GM23248 (cell line): ENCODE measurements around the gene POMT2.

ENCODE experiments used
- EZH2 ChIP-seq: fragments of 200-600 bp; sonication (generic); IDR thresholded peaks from 2 replicates; pipeline ENCODE4 v1.6.1; 2018; ENCODE audit warnings: antibody characterized with exemption, mild to moderate bottlenecking; ENCODE audit not compliant: insufficient read depth, poor library complexity, severe bottlenecking
- EZH2phosphoT487 ChIP-seq: fragments of 200-600 bp; sonication (generic); IDR thresholded peaks from 2 replicates; pipeline ENCODE4 v1.6.1; 2018; ENCODE audit warnings: antibody characterized with exemption, moderate library complexity, mild to moderate bottlenecking, low read depth; ENCODE audit not compliant: insufficient read depth

DNA sequence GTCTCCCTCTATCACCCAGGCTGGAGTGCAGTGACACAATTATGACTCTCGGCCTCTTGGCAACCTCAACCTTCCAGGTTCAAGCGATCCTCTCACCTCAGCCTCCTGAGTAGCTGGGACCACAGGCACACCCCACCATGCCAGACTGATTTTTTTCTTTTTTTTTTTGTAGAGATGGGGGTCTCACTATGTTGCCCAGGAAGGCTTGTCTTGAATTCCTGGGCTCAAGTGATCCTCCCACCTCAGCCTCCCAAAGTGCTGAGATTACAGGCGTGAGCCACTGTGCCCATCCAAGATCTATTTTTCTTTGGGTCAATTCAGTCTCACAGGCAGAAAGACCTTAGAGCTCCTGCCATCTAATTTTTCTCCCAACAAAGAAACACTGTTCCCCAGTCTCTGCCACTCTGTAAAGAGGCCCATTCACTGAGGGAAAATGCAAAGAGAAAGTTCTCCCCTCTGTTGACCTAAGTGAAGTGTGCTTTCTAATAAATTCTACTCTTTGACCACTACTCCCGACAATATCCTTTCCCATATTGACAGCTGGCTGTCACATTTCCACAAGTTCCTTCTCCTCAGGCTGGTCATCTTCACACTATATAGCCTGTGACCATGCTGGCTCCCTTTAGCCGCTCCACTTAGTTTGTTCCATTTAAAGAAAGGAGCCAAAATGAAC, 32.9 kb upstream of the POMT2 start:
- no peak for TF ChIP-seq EZH2
- no peak for TF ChIP-seq EZH2phosphoT487
